B cell (primary cell): Measurements from ENCODE around the gene EPB41. TPM values are rescaled to one million over a fixed set of nuclear protein-coding genes. Genes with fewer than 3 reads are reported as not detected.

Experiments
- ATAC-seq: fragments of 200-7000 bp; cut with Tn5 transposase; one replicate; pipeline ENCODE4 v1.10.0; 2021; ENCODE audit warnings: low read depth, mild to moderate bottlenecking, moderate number of reproducible peaks, moderate library complexity
- CTCF ChIA-PET: fragments of 350-600 bp; sonication (Branson Sonifier 250); formaldehyde crosslinking; loops from one replicate; lab custom pipeline; 2021; ENCODE audit warnings: antibody characterized with exemption, inconsistent platforms; lab: Charles Lee
- POLR2A ChIA-PET: fragments of 350-600 bp; sonication (Branson Sonifier 250); formaldehyde crosslinking; loops from one replicate; lab custom pipeline; 2021; ENCODE audit warnings: antibody characterized with exemption; lab: Charles Lee
- DNase-seq: peaks from one replicate; pipeline ENCODE4 v3.0.0; 2013
- H2AFZ ChIP-seq: 2 replicates; pipeline ENCODE4 v1.6.1; 2012; ENCODE audit warnings: mild to moderate bottlenecking, low read depth, low read length; ENCODE audit not compliant: insufficient read depth, poor library complexity, severe bottlenecking
- H3K27ac ChIP-seq, 2 donors: 1 replicate in 1 of 2; 2 replicates in 1 of 2; pipeline ENCODE4 v1.5.1; 2012 to 2013; ENCODE audit warnings: low read length in 2 of 2, mild to moderate bottlenecking in 2 of 2, moderate library complexity in 1 of 2
- H3K27me3 ChIP-seq, 4 experiments: fragments of 200-600 bp in 1 of 4; sonication (generic) in 1 of 4; replicated peaks in 1 of 4; 1 replicate in 2 of 4; 2 replicates in 2 of 4; pipeline versions ENCODE4 v1.6.1 to v1.7.0; 2013 to 2016; ENCODE audit warnings: low read length in 3 of 4, mild to moderate bottlenecking in 2 of 4, mixed read lengths in 1 of 4, moderate library complexity in 1 of 4; ENCODE audit not compliant: insufficient read depth in 4 of 4, control insufficient read depth in 3 of 4; ENCODE audit errors: control extremely low read depth in 1 of 4
- H3K36me3 ChIP-seq, 2 experiments: replicated peaks in 1 of 2; 1 replicate in 1 of 2; 2 replicates in 1 of 2; pipeline versions ENCODE4 v1.6.1 to v1.7.1; 2013; ENCODE audit warnings: low read length in 1 of 2; ENCODE audit not compliant: insufficient read depth in 2 of 2, control insufficient read depth in 1 of 2; ENCODE audit errors: control extremely low read depth in 1 of 2, extremely low read depth in 1 of 2
- H3K4me1 ChIP-seq, 2 donors: fragments of 200-600 bp in 1 of 2; sonication (generic) in 1 of 2; 1 replicate in 1 of 2; 2 replicates in 1 of 2; pipeline versions ENCODE4 v1.5.1 to v1.6.1; 2013 to 2017; ENCODE audit warnings: low read length in 2 of 2; ENCODE audit not compliant: control insufficient read depth in 2 of 2, insufficient read depth in 2 of 2
- H3K4me2 ChIP-seq: replicated peaks from 2 replicates; pipeline ENCODE3; 2012; ENCODE audit warnings: mild to moderate bottlenecking, low read depth, low read length; ENCODE audit not compliant: poor library complexity, severe bottlenecking
- H3K4me3 ChIP-seq, 5 experiments: fragments of 200-600 bp in 1 of 5; sonication (generic) in 1 of 5; 1 replicate in 3 of 5; 2 replicates in 2 of 5; pipeline versions ENCODE4 v1.5.1 to v1.7.0; 2011 to 2016; ENCODE audit warnings: low read length in 4 of 5, mild to moderate bottlenecking in 4 of 5, low read depth in 2 of 5, control low read depth in 1 of 5, moderate library complexity in 1 of 5; ENCODE audit not compliant: insufficient read depth in 1 of 5; ENCODE audit errors: control extremely low read depth in 1 of 5, extremely low read depth in 1 of 5
- H3K79me2 ChIP-seq: fragments of 200-600 bp; sonication (generic); one replicate; pipeline ENCODE4 v1.6.0; 2016; ENCODE audit warnings: low read length; ENCODE audit not compliant: control insufficient read depth, insufficient read depth
- H3K9ac ChIP-seq: fragments of 200-600 bp; sonication (generic); 2 replicates; pipeline ENCODE4 v1.6.1; 2017; ENCODE audit warnings: mild to moderate bottlenecking, low read length, moderate library complexity
- H3K9me3 ChIP-seq, 3 donors: one replicate each; pipeline versions ENCODE4 v1.6.1 to v1.7.1; 2013; ENCODE audit warnings: low read length in 2 of 3; ENCODE audit not compliant: control insufficient read depth in 2 of 3, insufficient read depth in 1 of 3; ENCODE audit errors: control extremely low read depth in 1 of 3
- H4K20me1 ChIP-seq: 2 replicates; pipeline ENCODE4 v1.6.0; 2012; ENCODE audit warnings: mild to moderate bottlenecking, low read length; ENCODE audit not compliant: insufficient read depth, control insufficient read depth, poor library complexity, severe bottlenecking
- H3K27ac Mint-ChIP-seq: one replicate; pipeline ENCODE4 v1.8.0; 2021; ENCODE audit warnings: mixed read lengths
- H3K27me3 Mint-ChIP-seq: one replicate; pipeline ENCODE4 v1.8.0; 2021; ENCODE audit warnings: mixed read lengths
- H3K4me1 Mint-ChIP-seq: one replicate; pipeline ENCODE4 v1.8.0; 2021; ENCODE audit warnings: mixed read lengths
- H3K4me3 Mint-ChIP-seq: one replicate; pipeline ENCODE4 v1.8.0; 2021; ENCODE audit warnings: mixed read lengths
- H3K9me3 Mint-ChIP-seq: one replicate; pipeline ENCODE4 v1.8.0; 2022; ENCODE audit warnings: mixed read lengths; ENCODE audit not compliant: insufficient read depth
- EZH2 ChIP-seq: IDR thresholded peaks from 2 replicates; pipeline ENCODE4 v1.6.1; 2012; ENCODE audit warnings: borderline replicate concordance, low read depth, mild to moderate bottlenecking, moderate library complexity, low read length; ENCODE audit not compliant: insufficient read depth, poor library complexity, severe bottlenecking
- WGBS: methylation state at CpG from one replicate; pipeline ENCODE4 v1.1.5; 2013; ENCODE audit warnings: missing lambda C conversion rate; ENCODE audit not compliant: insufficient coverage; 5-methylcytosine and 5-hydroxymethylcytosine counted together
- intact Hi-C: fragments of 100-400 bp; cut with micrococcal nuclease; formaldehyde crosslinking; loops from one replicate; pipeline ENCODE4 v1.10.0; 2022
- polyA plus RNA-seq: library from polyadenylated mRNA; depleted of rRNA; stranded (reverse); fragments of >200 nt; gene quantifications from 2 replicates; pipeline ENCODE4 v1.2.3, GENCODE V29; 2012
- total RNA-seq, 2 donors: library from RNA; stranded (reverse); fragments of 120-200 nt in 1 of 2; gene quantifications; 1 replicate in 1 of 2; 2 replicates in 1 of 2; pipeline versions ENCODE4 v1.2.3 to v1.2.4, GENCODE V29; 2013 to 2022
- TF ChIP-seq, protein P1 (sequence below): fragments of 200-600 bp; IDR thresholded peaks from one replicate; pipeline ENCODE4 v1.8.0; 2022; ENCODE audit warnings: antibody characterized with exemption, mild to moderate bottlenecking

The EPB41 gene
- total and polyA plus RNA-seq, 2 donors (not counting 1 experiment from before 2014, with no cell fraction given), result 45.8 to 186 TPM

DNA sequence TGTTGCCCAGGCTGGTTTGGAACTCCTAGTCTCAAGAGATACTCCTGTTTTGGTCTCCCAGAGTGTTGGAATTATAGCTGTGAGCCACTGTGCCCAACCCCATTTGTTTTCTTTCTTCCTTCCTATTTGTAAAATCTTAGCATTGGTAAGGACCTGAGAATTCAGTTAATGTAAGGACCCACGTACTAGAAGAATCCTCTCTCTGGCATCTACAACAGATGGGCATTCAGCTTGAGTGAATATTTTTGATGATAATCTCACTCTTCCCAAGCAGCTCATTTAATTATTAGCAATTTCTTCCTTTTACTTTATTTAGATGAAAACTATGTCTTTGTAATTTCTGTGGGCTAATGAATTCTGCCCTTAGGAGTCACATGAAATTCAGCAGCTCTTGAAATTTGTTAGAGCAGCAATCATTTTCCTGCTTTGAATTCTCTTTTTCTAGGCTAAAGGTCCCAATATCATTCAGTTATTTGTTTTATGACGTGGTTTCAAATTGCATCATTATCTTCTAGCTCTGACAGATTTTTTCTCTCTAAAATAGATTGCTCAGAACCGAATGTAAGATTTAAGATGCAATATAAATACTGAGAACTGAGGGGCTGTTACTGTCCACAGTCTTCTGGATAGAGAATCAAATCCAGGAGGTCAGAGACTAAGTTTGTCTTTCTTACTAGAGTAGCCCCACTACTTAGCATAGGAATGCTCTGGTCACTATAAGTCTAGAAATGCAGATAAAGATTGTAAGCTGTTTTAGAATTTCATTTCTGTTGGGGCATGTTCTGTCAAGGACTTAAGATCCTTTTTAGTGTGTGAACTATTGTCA, 59.4 kb downstream of the EPB41 start:
- Mint-ChIP-seq H3K9me3 (no peaks in the 10 kb centered on the region), H3K4me1 (peaks cover 38% of the 10 kb centered on the region), H3K4me3 (no peak overlapping the region), H3K27ac (no peak overlapping the region), H3K27me3 (no peaks in the 10 kb centered on the region)
- TF ChIP-seq EZH2, result no peak
- TF ChIP-seq, protein P1, sequence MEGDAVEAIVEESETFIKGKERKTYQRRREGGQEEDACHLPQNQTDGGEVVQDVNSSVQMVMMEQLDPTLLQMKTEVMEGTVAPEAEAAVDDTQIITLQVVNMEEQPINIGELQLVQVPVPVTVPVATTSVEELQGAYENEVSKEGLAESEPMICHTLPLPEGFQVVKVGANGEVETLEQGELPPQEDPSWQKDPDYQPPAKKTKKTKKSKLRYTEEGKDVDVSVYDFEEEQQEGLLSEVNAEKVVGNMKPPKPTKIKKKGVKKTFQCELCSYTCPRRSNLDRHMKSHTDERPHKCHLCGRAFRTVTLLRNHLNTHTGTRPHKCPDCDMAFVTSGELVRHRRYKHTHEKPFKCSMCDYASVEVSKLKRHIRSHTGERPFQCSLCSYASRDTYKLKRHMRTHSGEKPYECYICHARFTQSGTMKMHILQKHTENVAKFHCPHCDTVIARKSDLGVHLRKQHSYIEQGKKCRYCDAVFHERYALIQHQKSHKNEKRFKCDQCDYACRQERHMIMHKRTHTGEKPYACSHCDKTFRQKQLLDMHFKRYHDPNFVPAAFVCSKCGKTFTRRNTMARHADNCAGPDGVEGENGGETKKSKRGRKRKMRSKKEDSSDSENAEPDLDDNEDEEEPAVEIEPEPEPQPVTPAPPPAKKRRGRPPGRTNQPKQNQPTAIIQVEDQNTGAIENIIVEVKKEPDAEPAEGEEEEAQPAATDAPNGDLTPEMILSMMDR, result no peak
- peaks cover 57% of the 10 kb centered on the region for H4K20me1 ChIP-seq
- intact Hi-C loops, result no loop called here
- H3K4me1 ChIP-seq, result no peaks in the 10 kb centered on the region
- no peaks in the 10 kb centered on the region for H3K27me3 ChIP-seq
- CTCF ChIA-PET, result no interaction called here
- POLR2A ChIA-PET, result no interaction called here
- H3K4me3 ChIP-seq, result no peak overlapping the region
- DNase-seq (no peak), ATAC-seq (no peak)
- H3K36me3 ChIP-seq, result peaks cover 2 to 4% of the 10 kb centered on the region in 2 experiments
- no peak overlapping the region for H3K9ac ChIP-seq
- H3K4me2 ChIP-seq, result no peak overlapping the region
- H3K79me2 ChIP-seq, result peaks cover 94% of the 10 kb centered on the region
- H2AFZ ChIP-seq, result no peak overlapping the region
- H3K9me3 ChIP-seq, result no peaks in the 10 kb centered on the region
- no CpG with 5 or more reads among the region's 3 CpGs for WGBS
- no peak overlapping the region for H3K27ac ChIP-seq

DNA sequence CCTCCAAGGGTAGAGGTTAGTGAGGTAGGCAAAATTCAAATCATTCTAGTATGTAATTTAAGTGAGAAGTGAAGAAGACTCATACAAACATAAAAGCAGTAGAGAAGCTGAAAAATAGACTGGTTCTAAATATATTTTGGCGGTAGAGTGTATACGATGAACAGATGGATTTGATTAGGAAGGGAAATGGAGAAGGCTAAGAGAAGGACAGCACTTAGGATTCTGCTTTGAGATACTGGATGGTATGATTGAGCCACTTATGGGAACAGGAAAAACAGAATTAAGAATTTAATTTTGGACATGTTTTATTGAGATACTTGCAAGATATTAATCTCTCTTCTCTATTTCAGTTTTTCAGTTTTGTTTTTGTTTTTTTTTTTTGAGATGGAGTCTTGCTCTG, 60.1 kb downstream of the EPB41 start:
- H3K9ac ChIP-seq, result no peak overlapping the region

More for the DNA sequence above, 60.1 kb downstream of the EPB41 start:
- Mint-ChIP-seq H3K4me1 (peaks cover 41% of the 10 kb centered on the region), H3K27ac (no peak overlapping the region), H3K9me3 (no peaks in the 10 kb centered on the region), H3K27me3 (no peaks in the 10 kb centered on the region), H3K4me3 (no peak overlapping the region)
- Histone ChIP-seq H3K4me2 (no peak overlapping the region), H4K20me1 (peaks cover 57% of the 10 kb centered on the region), H3K27me3 (no peaks in the 10 kb centered on the region), H3K4me3 (no peak overlapping the region), H3K79me2 (peaks cover 93% of the 10 kb centered on the region), H3K9me3 (no peaks in the 10 kb centered on the region), H3K36me3 (peaks cover 2 to 4% of the 10 kb centered on the region in 2 experiments), H2AFZ (no peak overlapping the region), H3K27ac (no peak overlapping the region), H3K4me1 (no peaks in the 10 kb centered on the region)
- ChIA-PET CTCF (no interaction called here), POLR2A (no interaction called here)
- no CpG with 5 or more reads among the region's 2 CpGs for WGBS
- DNase-seq (no peak), ATAC-seq (no peak)
- TF ChIP-seq, protein P1, result no peak
- no peak for TF ChIP-seq EZH2
- intact Hi-C loops, result no loop called here
